GM19328 (cell line): ENCODE data around the gene SYNPO.

Experiments
- ATAC-seq: cut with Tn5 transposase; IDR thresholded peaks from one replicate; pipeline ENCODE4 v1.9.1; 2021; ENCODE audit warnings: mild to moderate bottlenecking, moderate library complexity; ENCODE audit not compliant: unreplicated experiment

The SYNPO gene

DNA sequence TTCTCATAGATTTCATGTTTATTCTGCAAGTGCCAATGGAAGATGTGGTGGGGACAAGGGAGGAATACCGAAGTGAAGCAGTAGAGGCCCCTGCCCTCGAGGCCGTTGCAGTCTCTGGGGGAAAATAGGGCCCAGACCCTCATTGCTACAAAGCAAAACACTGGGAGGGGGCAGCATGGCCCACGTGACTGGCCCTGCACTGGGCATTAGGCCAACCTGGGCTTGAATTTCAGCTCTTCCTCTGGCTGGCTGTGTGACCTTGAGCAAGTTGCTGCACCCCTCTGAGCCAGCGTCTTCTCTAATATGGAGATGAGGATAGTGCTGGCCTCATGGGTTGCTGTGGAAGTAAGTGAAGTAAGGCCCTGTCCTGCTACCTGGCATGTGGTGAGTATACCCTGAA is 709 bp upstream of the SYNPO start:
- ATAC-seq: no peak

GRCh38 chr5:150641006-150641570 is 628 bp downstream of the SYNPO start:
- no peak for ATAC-seq

DNA sequence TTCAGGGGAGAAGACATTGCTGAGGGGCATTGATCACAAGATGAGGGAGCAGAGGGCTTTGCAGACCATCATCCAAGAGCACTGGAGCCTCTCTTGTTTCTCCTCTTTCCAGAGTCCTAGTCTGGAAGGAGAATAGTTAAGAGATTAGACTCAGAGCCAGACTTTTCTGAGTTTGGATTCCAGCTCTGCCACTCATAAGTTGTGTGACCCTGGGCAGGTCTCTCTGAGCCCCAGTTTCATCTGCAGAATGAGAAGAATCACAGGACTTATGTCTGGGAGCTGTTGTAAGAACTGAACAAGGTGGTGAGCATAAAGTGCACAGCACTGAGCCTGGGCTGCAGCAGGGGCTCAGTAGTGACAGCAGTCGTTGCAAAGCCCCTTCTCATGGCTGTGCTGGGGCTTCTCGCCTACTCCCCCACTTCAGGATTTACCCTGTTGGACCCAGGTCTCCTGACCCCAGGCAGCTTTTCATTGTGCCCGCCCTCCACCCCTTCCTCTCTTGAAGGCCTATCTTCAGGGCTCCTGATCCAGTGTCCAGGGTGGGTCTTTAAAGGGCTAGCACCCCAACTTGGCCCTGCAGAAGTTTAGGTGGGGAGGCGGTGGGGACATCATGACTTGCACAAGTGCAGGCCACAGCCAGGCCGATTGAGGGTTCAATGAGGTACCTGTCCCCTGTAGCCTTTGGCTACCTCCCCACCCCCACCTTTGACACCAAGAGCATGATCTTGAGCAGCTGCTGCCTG is 1.5 kb downstream of the SYNPO start:
- no peak for ATAC-seq

- no peak for ATAC-seq
These were observed 2.1 kb downstream of the SYNPO start for GRCh38 chr5:150642567-150642927.

- ATAC-seq: no peak
These were observed 2.7 kb downstream of the SYNPO start for GRCh38 chr5:150642991-150643710.

- ATAC-seq: no peak
These were observed 3.6 kb downstream of the SYNPO start for GRCh38 chr5:150644058-150644457.

DNA sequence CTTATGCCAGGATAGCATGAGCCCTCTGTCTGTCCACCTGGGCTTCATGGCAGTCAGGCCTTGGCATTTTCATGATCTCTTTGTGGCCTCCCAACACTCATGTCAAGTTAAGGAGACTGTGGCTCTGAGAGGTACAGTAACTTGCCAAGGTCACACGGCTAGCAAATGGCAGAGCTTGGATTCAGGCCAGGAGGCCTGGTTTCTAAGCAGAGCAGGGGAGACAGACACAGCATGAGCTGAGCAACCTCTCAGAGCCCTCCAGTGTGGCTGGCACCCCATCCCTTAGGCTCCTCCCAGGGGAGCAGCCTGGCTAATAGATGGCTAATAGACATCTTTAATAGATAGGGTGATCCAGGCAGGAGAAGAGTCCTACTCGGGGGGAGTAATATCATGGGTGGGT is 4.1 kb downstream of the SYNPO start:
- ATAC-seq: no peak

- ATAC-seq: no peak
These were observed 4.7 kb downstream of the SYNPO start for GRCh38 chr5:150645070-150645700.

GRCh38 chr5:150647275-150648251 is 7.1 kb downstream of the SYNPO start:
- ATAC-seq: no peak

DNA sequence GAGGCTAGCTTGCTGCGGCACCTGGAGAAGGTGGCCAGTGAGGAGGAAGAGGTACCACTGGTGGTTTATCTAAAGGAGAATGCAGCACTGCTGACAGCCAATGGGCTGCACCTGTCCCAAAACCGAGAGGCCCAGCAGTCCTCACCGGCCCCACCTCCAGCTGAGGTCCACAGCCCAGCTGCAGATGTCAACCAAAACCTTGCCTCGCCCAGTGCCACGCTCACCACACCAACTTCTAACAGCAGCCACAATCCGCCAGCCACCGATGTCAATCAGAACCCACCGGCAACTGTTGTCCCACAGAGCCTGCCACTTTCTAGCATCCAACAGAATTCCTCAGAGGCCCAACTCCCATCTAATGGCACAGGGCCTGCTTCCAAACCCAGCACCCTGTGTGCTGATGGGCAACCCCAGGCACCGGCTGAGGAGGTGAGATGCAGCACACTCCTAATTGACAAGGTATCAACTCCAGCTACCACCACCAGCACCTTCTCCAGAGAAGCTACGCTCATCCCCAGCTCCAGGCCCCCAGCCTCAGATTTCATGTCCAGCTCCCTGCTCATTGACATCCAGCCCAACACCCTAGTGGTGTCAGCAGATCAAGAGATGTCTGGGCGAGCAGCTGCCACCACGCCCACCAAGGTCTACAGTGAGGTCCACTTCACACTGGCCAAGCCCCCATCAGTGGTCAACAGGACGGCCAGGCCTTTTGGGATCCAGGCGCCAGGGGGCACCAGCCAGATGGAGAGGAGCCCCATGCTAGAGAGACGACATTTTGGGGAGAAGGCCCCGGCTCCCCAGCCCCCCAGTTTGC is 8.0 kb downstream of the SYNPO start:
- ATAC-seq: no peak

- no peak for ATAC-seq
These were observed 8.9 kb downstream of the SYNPO start for GRCh38 chr5:150649108-150650020.

GRCh38 chr5:150650021-150651006 is 9.9 kb downstream of the SYNPO start:
- ATAC-seq: no peak

DNA sequence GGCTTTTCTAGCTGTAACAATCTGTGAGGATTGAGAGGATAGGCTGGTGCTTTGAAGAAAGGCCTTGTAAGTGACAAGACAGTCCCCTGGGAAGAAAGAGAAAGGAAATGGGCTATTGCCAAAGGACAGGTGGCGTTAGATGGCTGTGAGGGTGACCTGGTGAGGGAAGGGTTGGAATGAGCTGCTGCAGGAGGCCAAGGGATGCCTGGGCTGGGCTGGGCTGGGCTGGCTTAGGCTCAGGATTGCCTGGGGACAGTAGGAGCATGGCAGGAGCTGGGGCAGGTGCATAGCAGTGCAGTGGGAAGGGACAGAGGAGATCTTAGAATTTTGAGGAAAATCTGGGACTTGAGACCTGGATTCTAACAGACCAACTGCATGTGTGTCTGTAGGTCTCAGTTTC is 10.9 kb downstream of the SYNPO start:
- no peak for ATAC-seq

DNA sequence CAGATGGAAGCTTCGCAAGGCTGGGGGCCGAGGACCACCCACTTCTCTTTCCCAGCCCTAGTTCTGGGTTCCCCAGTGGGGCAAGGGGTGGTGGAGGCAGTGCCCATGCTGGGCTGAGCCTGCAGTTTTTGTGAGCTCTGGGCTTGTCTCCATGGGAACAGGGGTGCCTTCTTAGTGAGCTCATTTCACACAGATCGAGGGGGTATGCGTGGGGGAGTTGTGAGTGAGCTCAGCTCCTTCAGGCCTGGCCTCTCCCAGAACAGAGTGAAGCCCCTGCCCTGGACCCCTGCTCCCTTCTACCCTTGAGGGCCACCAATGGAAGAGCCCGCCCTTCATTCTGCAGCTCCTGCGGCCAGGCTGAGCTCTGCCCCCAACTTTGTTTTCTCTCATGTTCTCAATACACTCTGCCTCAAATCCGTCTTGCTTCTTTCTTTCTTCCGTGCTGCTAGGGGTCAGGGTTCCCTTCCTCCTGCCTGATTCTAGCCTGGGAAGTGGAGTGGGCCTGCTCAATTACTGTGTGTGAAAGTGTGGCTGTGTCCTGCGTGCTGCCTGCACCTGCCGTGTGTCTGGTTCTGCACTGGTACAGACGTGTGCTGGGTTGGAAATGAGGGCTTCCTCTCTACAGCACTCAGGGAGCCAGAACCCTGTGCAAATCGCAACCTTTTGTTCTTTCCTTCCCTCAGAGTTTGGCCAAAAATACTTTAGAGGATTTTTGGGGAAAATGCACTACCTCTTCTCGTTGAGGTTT is 11.6 kb downstream of the SYNPO start:
- no peak for ATAC-seq

GRCh38 chr5:150653145-150653761 is 12.8 kb downstream of the SYNPO start:
- ATAC-seq: no peak

GRCh38 chr5:150653762-150654556 is 13.5 kb downstream of the SYNPO start:
- ATAC-seq: no peak
